SK-N-SH treated with all-trans-retinoic acid at 6 μM for 48 hours (cell line): ENCODE data around the gene AP1S1.
"Not testable (repeated sequence)": the region's sequence is repeated elsewhere in the genome, so short reads cannot be mapped to it uniquely, and the experiment has no call there.

Experiments
- ATAC-seq: fragments of 200-7000 bp; cut with Tn5 transposase; 3 replicates; pipeline ENCODE4 v1.9.1; 2020; ENCODE audit warnings: mild to moderate bottlenecking, moderate library complexity
- ARNTL ChIP-seq: fragments of 450-650 bp; formaldehyde crosslinking; IDR thresholded peaks from 2 replicates; pipeline ENCODE4 v1.5.0; 2020; ENCODE audit warnings: low read depth, mild to moderate bottlenecking, moderate library complexity, borderline replicate concordance
- BACH2 ChIP-seq: fragments of 250-450 bp; sonication (Bioruptor Pico); IDR thresholded peaks from 2 replicates; pipeline ENCODE4 v1.9.0; 2021; ENCODE audit warnings: mild to moderate bottlenecking, borderline replicate concordance
- CREB5 ChIP-seq: fragments of 250-450 bp; sonication (Bioruptor Pico); IDR thresholded peaks from 2 replicates; pipeline ENCODE4 v1.5.1; 2020; ENCODE audit warnings: low read depth, mild to moderate bottlenecking, moderate library complexity
- CSDC2 ChIP-seq: fragments of 250-450 bp; sonication (Bioruptor Pico); IDR thresholded peaks from 2 replicates; pipeline ENCODE4 v1.5.0; 2020; ENCODE audit warnings: mild to moderate bottlenecking, moderate library complexity
- CSRNP3 ChIP-seq: fragments of 250-450 bp; sonication (Bioruptor Pico); IDR thresholded peaks from 2 replicates; pipeline ENCODE4 v1.5.1; 2021; ENCODE audit warnings: mild to moderate bottlenecking, moderate library complexity
- ESRRG ChIP-seq: fragments of 250-450 bp; sonication (Bioruptor Pico); IDR thresholded peaks from 2 replicates; pipeline ENCODE4 v1.6.1; 2021; ENCODE audit warnings: mild to moderate bottlenecking
- GLIS3 ChIP-seq: fragments of 250-450 bp; sonication (Bioruptor Pico); IDR thresholded peaks from 2 replicates; pipeline ENCODE4 v1.5.0; 2020; ENCODE audit warnings: mild to moderate bottlenecking, moderate library complexity
- ISL1 ChIP-seq: fragments of 250-450 bp; sonication (Bioruptor Pico); IDR thresholded peaks from 2 replicates; pipeline ENCODE4 v2.1.2; 2022; ENCODE audit warnings: mild to moderate bottlenecking, moderate library complexity
- OSR1 ChIP-seq: fragments of 250-450 bp; sonication (Bioruptor Pico); IDR thresholded peaks from 2 replicates; pipeline ENCODE4 v1.8.0; 2022; ENCODE audit warnings: moderate library complexity, mild to moderate bottlenecking, inconsistent platforms
- PPARA ChIP-seq: fragments of 250-450 bp; sonication (Bioruptor Pico); IDR thresholded peaks from 2 replicates; pipeline ENCODE4 v1.5.0; 2020; ENCODE audit warnings: mild to moderate bottlenecking, borderline replicate concordance
- RARB ChIP-seq: fragments of 250-450 bp; sonication (Bioruptor Pico); IDR thresholded peaks from 2 replicates; pipeline ENCODE4 v1.8.0; 2021; ENCODE audit warnings: mild to moderate bottlenecking, moderate library complexity
- SNAI2 ChIP-seq: fragments of 250-450 bp; sonication (Bioruptor Pico); IDR thresholded peaks from 2 replicates; pipeline ENCODE4 v1.5.0; 2020; ENCODE audit warnings: mild to moderate bottlenecking, moderate library complexity
- TCF4 ChIP-seq: fragments of 250-450 bp; sonication (Bioruptor Pico); IDR thresholded peaks from 2 replicates; pipeline ENCODE4 v1.8.0; 2021; ENCODE audit warnings: mild to moderate bottlenecking, moderate library complexity, borderline replicate concordance
- TOX ChIP-seq: fragments of 250-450 bp; sonication (Bioruptor Pico); IDR thresholded peaks from 2 replicates; pipeline ENCODE4 v1.8.0; 2021; ENCODE audit warnings: mild to moderate bottlenecking, moderate library complexity, borderline replicate concordance
- ZC3H10 ChIP-seq: fragments of 250-450 bp; sonication (Bioruptor Pico); IDR thresholded peaks from 2 replicates; pipeline ENCODE4 v1.5.1; 2021; ENCODE audit warnings: mild to moderate bottlenecking, moderate library complexity
- ZFP3 ChIP-seq: fragments of 250-450 bp; sonication (Bioruptor Pico); IDR thresholded peaks from 2 replicates; pipeline ENCODE4 v1.5.0; 2020; ENCODE audit warnings: mild to moderate bottlenecking, moderate library complexity
- ZFP30 ChIP-seq: fragments of 450-650 bp; formaldehyde crosslinking; IDR thresholded peaks from 2 replicates; pipeline ENCODE4 v1.5.0; 2022; ENCODE audit warnings: mild to moderate bottlenecking, moderate library complexity
- ZNF70 ChIP-seq: fragments of 450-650 bp; formaldehyde crosslinking; IDR thresholded peaks from 2 replicates; pipeline ENCODE4 v1.5.0; 2020; ENCODE audit warnings: mild to moderate bottlenecking, moderate library complexity
- ZNF8 ChIP-seq: fragments of 450-650 bp; formaldehyde crosslinking; IDR thresholded peaks from 2 replicates; pipeline ENCODE4 v1.5.0; 2020; ENCODE audit warnings: mild to moderate bottlenecking, moderate library complexity

AP1S1 gene

DNA sequence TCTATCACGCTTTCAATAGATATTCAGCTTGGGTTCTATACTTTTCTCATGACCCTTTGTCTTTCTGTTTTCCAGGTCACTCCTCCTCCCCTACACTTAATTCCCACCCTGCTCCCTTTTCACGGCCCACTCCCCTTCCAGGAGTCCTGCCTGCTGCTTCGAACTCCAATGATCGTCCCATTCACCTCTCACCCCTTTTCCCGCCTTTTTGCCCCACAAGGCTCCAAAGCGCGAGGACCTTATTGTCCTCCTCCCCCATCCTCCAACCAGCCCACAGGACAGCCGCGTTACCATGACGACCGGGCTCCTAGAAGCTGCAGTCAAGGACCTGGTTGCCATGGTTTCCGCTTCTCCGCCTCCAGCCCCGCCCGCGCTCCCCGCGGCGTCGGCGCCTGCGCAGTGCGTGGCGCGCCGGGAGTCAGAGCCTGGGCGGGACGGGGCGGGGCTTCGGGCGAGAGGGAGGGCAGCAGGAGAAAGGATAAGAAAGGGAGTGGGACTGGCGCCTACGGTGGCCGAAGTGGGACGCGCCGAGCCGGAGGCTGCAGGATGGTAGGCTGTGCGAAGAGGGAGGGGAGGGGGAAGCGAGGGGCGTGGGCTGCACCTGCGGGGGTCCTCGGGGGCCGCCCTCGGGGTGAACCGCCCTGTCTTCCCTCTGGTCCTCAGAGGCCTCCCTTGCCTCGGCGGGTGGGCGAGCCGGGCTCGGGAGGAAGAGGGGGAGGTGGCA lies at the start of gene AP1S1:
TSS of gene AP1S1 (plus strand) at position 508 of the 724 bp plus-strand sequence. CDS start at position 547, 39 bp downstream.
- peak; percentile 96 for ATAC-seq
- no peak for TF ChIP-seq ZNF8 (CRISPR knock-in tag)
- TF ChIP-seq ZFP3 (CRISPR knock-in tag), result peak; percentile 44; the same call in 1 of the 2 replicates

DNA sequence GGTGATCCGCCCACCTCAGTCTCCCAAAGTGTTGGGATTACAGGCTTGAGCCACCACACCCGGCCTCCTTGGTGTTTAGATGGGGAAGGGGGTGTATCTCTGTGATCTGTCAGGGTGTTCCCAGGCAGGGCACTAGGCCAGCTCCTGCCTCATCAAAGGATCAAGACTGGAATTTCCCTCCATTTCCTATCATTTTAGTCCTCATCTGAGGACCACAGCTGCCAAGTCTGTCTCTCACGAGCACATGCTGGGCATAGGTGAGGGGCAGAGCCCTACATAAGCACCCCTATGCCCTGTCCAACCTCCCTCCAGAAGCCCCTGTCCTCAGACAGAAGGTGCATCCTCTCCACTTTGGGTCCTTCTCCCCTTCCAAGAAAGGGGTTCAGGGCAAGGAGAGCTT lies 49.5 kb upstream of the AP1S1 start:
- TF ChIP-seq ZNF70 (no peak), ESRRG (CRISPR knock-in tag) (no peak), CSRNP3 (CRISPR knock-in tag) (no peak), PPARA (CRISPR knock-in tag) (no peak), GLIS3 (CRISPR knock-in tag) (no peak), ZNF8 (CRISPR knock-in tag) (no peak), ARNTL (CRISPR knock-in tag) (no peak), ZC3H10 (CRISPR knock-in tag) (no peak), TCF4 (CRISPR knock-in tag) (no peak), OSR1 (CRISPR knock-in tag) (no peak), CSDC2 (CRISPR knock-in tag) (no peak), TOX (CRISPR knock-in tag) (no peak)
- ATAC-seq, result no peak

GRCh38 chr7:101105248-101105647 lies 49.0 kb upstream of the AP1S1 start:
- not testable (repeated sequence) for ATAC-seq

GRCh38 chr7:101106386-101106785 lies 47.9 kb upstream of the AP1S1 start:
- ATAC-seq, result no peak
- TF ChIP-seq ESRRG (CRISPR knock-in tag) (no peak), ZFP3 (CRISPR knock-in tag) (peak; percentile 15; the same call in 1 of the 2 replicates), ARNTL (CRISPR knock-in tag) (no peak), RARB (CRISPR knock-in tag) (no peak), OSR1 (CRISPR knock-in tag) (no peak), ZNF70 (no peak), ISL1 (CRISPR knock-in tag) (peak; percentile 63), SNAI2 (peak; percentile 52; the same call in 1 of the 2 replicates), TOX (CRISPR knock-in tag) (no peak)

DNA sequence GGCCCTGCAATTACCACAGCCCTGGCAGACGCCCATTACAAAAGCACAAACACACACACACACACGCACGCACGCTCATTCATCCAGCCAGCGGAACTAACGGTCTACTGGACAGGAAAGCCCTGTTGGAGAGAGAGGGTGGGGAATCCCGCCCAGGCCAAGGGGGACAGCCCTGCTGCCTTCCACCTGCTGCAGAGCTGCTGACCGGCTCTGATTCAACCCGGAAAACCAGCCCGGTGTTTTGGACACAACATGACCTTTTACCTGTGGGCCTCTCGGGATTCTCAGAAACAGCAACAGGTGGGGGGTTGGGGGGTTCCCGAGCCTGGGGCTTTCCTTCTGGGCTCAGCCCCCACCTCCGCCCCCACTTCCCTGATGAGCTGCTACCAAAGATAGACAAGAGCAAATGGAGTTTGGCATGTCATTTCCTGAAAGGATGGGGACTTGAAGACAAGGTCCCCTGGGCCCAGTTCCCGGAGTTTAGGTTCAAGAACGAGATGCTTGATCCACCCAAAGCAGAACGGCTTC lies 45.9 kb upstream of the AP1S1 start:
- TF ChIP-seq SNAI2, result no peak
- no peak for TF ChIP-seq BACH2 (CRISPR knock-in tag)
- TF ChIP-seq ZNF70, result no peak
- TF ChIP-seq ZFP30, result no peak
- no peak for TF ChIP-seq ISL1 (CRISPR knock-in tag)
- TF ChIP-seq CSRNP3 (CRISPR knock-in tag), result no peak
- TF ChIP-seq TCF4 (CRISPR knock-in tag), result no peak
- TF ChIP-seq ZFP3 (CRISPR knock-in tag), result no peak
- TF ChIP-seq CREB5 (CRISPR knock-in tag), result no peak
- peak; percentile 7; the same call in 1 of the 3 replicates for ATAC-seq

DNA sequence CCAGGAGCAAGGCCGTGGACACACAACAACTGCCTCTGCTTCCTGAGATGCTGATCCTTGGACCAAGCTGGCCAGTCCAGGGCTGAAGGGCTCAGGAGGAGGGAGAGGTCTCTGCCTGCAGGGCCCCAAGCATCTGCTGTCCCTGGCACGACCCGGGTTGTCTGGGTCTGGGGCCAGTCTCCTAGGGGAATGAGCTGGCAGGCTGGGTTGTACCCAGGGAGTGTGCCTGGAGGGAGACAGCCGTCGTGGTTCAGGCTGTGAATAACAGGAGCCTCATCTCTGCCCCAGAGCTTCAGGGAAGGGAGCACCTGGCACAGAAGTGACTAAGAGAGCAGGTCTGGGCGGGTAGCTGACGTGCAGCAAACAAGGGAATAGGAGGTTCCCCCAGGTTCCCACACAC lies 45.3 kb upstream of the AP1S1 start:
- peak; percentile 66 for ATAC-seq
- 0 out of 2 replicates have a peak, but pooled peaks have one; percentile 36 for TF ChIP-seq ZFP3 (CRISPR knock-in tag)
- no peak for TF ChIP-seq ZFP30
- TF ChIP-seq, all 23 proteins: peak for 1
